ENCODE measurements around the gene ZBED4. TPM values are rescaled to one million over a fixed set of nuclear protein-coding genes. Genes with fewer than 3 reads are reported as not detected.

Gene ZBED4
- total and polyA plus RNA-seq, 2 of the 13 experiments (the other 11 are each of a cell fraction or from before 2014, with no cell fraction given): 5.4 to 9.6 TPM

DNA sequence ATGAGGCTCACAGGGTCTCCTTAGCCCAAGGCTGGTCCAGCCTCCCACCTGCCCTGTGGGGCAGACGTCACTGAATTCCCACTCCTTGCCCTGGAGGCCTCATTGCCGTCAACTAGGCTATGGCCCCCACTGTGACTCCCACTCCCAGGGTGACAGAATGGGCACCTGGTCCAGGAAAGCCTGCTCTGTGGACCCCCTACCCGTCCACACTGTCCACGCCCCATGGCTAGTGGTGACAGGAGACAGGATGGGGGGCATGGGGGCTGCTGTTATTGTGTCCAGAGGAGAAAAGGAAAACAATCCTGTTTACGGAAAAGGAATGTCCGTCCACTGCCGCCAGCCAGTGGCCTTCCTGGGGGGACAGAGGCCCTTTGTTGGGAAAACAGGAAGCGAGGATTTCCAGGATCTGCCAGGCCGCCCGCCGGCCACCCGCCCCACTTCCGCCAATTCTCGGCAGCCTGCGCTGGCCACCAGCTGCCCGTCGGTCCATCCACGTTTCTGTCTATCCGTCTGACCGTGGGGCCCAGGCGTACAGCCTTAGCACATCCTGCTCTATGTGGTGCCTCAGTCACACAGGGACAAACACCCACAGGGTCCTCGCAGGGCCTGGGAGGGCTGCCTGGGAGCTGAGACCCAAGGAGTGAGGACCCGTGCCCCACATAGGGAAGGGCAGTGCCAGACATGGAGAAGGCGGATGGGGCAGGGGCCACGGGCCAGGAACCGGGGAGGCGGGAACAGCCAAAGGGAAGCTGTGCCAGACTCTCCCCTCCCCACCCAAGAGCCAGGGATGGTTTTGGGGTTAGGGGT, 84.3 kb downstream of the ZBED4 start (continued):
- TF ChIP-seq HNRNPH1 (optimal IDR thresholded peaks at IDR 0.05; ENCODE audit: low read depth, low read length): no peak
- peak; percentile 91; the same call in 1 of the 2 replicates for TF ChIP-seq SOX5 (CRISPR knock-in tag; IDR thresholded peaks at IDR 0.05; ENCODE audit: borderline replicate concordance)
- TF ChIP-seq, protein P1, sequence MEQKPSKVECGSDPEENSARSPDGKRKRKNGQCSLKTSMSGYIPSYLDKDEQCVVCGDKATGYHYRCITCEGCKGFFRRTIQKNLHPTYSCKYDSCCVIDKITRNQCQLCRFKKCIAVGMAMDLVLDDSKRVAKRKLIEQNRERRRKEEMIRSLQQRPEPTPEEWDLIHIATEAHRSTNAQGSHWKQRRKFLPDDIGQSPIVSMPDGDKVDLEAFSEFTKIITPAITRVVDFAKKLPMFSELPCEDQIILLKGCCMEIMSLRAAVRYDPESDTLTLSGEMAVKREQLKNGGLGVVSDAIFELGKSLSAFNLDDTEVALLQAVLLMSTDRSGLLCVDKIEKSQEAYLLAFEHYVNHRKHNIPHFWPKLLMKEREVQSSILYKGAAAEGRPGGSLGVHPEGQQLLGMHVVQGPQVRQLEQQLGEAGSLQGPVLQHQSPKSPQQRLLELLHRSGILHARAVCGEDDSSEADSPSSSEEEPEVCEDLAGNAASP (CRISPR knock-in tag; IDR thresholded peaks at IDR 0.05; ENCODE audit: borderline replicate concordance): peak; percentile 83; the same call in 1 of the 2 replicates
- TF ChIP-seq, protein P2, sequence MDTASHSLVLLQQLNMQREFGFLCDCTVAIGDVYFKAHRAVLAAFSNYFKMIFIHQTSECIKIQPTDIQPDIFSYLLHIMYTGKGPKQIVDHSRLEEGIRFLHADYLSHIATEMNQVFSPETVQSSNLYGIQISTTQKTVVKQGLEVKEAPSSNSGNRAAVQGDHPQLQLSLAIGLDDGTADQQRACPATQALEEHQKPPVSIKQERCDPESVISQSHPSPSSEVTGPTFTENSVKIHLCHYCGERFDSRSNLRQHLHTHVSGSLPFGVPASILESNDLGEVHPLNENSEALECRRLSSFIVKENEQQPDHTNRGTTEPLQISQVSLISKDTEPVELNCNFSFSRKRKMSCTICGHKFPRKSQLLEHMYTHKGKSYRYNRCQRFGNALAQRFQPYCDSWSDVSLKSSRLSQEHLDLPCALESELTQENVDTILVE (CRISPR knock-in tag; IDR thresholded peaks at IDR 0.05): peak; percentile 64; the same call in 1 of the 2 replicates
- TF ChIP-seq FOXC1 (CRISPR knock-in tag; IDR thresholded peaks at IDR 0.05; ENCODE audit: borderline replicate concordance): no peak
- no peak for TF ChIP-seq TBP (CRISPR knock-in tag; IDR thresholded peaks at IDR 0.05)
- TF ChIP-seq, protein P3, sequence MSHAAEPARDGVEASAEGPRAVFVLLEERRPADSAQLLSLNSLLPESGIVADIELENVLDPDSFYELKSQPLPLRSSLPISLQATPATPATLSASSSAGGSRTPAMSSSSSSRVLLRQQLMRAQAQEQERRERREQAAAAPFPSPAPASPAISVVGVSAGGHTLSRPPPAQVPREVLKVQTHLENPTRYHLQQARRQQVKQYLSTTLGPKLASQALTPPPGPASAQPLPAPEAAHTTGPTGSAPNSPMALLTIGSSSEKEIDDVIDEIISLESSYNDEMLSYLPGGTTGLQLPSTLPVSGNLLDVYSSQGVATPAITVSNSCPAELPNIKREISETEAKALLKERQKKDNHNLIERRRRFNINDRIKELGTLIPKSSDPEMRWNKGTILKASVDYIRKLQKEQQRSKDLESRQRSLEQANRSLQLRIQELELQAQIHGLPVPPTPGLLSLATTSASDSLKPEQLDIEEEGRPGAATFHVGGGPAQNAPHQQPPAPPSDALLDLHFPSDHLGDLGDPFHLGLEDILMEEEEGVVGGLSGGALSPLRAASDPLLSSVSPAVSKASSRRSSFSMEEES (CRISPR knock-in tag; IDR thresholded peaks at IDR 0.05): peak; percentile 73; the same call in 1 of the 2 replicates
- peak; percentile 90; the same call in 1 of the 2 replicates for TF ChIP-seq ELF4 (CRISPR knock-in tag; IDR thresholded peaks at IDR 0.05; ENCODE audit: borderline replicate concordance)
- TF ChIP-seq ELF1 (CRISPR knock-in tag; IDR thresholded peaks at IDR 0.05): peak; percentile 95
- no peak for TF ChIP-seq RORA (CRISPR knock-in tag; IDR thresholded peaks at IDR 0.05)
- no peak for TF ChIP-seq ARNT (IDR thresholded peaks at IDR 0.05)
- peak; percentile 14; the same call in 1 of the 3 replicates for TF ChIP-seq MXI1 (IDR thresholded peaks at IDR 0.05; ENCODE audit: borderline replicate concordance, low read depth, low read length)
- TF ChIP-seq ZNF780A (CRISPR knock-in tag; IDR thresholded peaks at IDR 0.05): 0 out of 2 replicates have a peak, but pooled peaks have one; percentile 37
- TF ChIP-seq MEIS1 (CRISPR knock-in tag; IDR thresholded peaks at IDR 0.05; ENCODE audit: borderline replicate concordance): no peak
- TF ChIP-seq HDAC6 (IDR thresholded peaks at IDR 0.05; ENCODE audit: low read depth, low read length): no peak
- TF ChIP-seq ZNF776 (CRISPR knock-in tag; IDR thresholded peaks at IDR 0.05): no peak
- TF ChIP-seq SNAPC5 (CRISPR knock-in tag; IDR thresholded peaks at IDR 0.05; ENCODE audit: borderline replicate concordance): no peak
- TF ChIP-seq HNRNPUL1 (IDR thresholded peaks at IDR 0.05; ENCODE audit: low read depth, low read length): no peak
- TF ChIP-seq ZFP36 (IDR thresholded peaks at IDR 0.05; ENCODE audit: borderline replicate concordance, low read depth, low read length, partially characterized antibody): no peak
- no peak for TF ChIP-seq ZNF20 (CRISPR knock-in tag; IDR thresholded peaks at IDR 0.05)
- TF ChIP-seq ZNF564 (CRISPR knock-in tag; IDR thresholded peaks at IDR 0.05): no peak
- TF ChIP-seq MBNL3 (CRISPR knock-in tag; conservative IDR thresholded peaks at IDR 0.05): no peak
- no peak; the same call in 1 of the 2 replicates for TF ChIP-seq HIVEP1 (CRISPR knock-in tag; IDR thresholded peaks at IDR 0.05)
- peak; percentile 83 for TF ChIP-seq SP5 (CRISPR knock-in tag; IDR thresholded peaks at IDR 0.05; ENCODE audit: borderline replicate concordance, low read depth)

All from HepG2 (cell line).